Measurements from ENCODE around the gene ACSS3.

- no peak for TF ChIP-seq CTCF (IDR thresholded peaks at IDR 0.05)
- no peak for TF ChIP-seq POLR2A (IDR thresholded peaks at IDR 0.05; ENCODE audit: low read depth)
- no peak for TF ChIP-seq POLR2AphosphoS5 (IDR thresholded peaks at IDR 0.05)
Observed at GRCh38 chr12:81114226-81114625, 36.3 kb downstream of the ACSS3 start.
